Chondrocyte (in vitro differentiated cells): ENCODE measurements around the gene ZNF334. TPM values are rescaled to one million over a fixed set of nuclear protein-coding genes. Genes with fewer than 3 reads are reported as not detected.

Source experiments
- DNase-seq: peaks from one replicate; pipeline ENCODE4 v3.0.0; 2021; ENCODE audit warnings: mixed read lengths, low spot score
- H3K27ac Mint-ChIP-seq: one replicate; pipeline ENCODE4 v1.8.0; 2021; ENCODE audit warnings: mild to moderate bottlenecking, moderate library complexity, mixed read lengths; ENCODE audit not compliant: unreplicated experiment
- H3K27me3 Mint-ChIP-seq: 2 replicates; pipeline ENCODE4 v1.8.0; 2021; ENCODE audit warnings: low read depth, mixed read lengths
- H3K36me3 Mint-ChIP-seq: 2 replicates; pipeline ENCODE4 v1.8.0; 2021; ENCODE audit warnings: low read depth, mixed read lengths
- H3K4me1 Mint-ChIP-seq: 2 replicates; pipeline ENCODE4 v1.8.0; 2021; ENCODE audit warnings: low read depth, mild to moderate bottlenecking, mixed read lengths
- H3K4me3 Mint-ChIP-seq: one replicate; pipeline ENCODE4 v1.8.0; 2021; ENCODE audit warnings: mild to moderate bottlenecking, moderate library complexity, mixed read lengths; ENCODE audit not compliant: unreplicated experiment
- H3K9me3 Mint-ChIP-seq: 2 replicates; pipeline ENCODE4 v1.8.0; 2021; ENCODE audit warnings: low read depth, mixed read lengths
- total RNA-seq: library from RNA; stranded (reverse); gene quantifications from 3 replicates; pipeline ENCODE4 v1.2.1, GENCODE V29; 2021
- TF ChIP-seq, protein P1 (sequence below): fragments of 200-600 bp; sonication (generic); IDR thresholded peaks from 2 replicates; pipeline ENCODE4 v1.5.0; 2021; ENCODE audit warnings: antibody characterized with exemption, mild to moderate bottlenecking, moderate library complexity

ZNF334 gene
- total RNA-seq, 1 donor from 2014 or later, result 4.8 TPM

DNA sequence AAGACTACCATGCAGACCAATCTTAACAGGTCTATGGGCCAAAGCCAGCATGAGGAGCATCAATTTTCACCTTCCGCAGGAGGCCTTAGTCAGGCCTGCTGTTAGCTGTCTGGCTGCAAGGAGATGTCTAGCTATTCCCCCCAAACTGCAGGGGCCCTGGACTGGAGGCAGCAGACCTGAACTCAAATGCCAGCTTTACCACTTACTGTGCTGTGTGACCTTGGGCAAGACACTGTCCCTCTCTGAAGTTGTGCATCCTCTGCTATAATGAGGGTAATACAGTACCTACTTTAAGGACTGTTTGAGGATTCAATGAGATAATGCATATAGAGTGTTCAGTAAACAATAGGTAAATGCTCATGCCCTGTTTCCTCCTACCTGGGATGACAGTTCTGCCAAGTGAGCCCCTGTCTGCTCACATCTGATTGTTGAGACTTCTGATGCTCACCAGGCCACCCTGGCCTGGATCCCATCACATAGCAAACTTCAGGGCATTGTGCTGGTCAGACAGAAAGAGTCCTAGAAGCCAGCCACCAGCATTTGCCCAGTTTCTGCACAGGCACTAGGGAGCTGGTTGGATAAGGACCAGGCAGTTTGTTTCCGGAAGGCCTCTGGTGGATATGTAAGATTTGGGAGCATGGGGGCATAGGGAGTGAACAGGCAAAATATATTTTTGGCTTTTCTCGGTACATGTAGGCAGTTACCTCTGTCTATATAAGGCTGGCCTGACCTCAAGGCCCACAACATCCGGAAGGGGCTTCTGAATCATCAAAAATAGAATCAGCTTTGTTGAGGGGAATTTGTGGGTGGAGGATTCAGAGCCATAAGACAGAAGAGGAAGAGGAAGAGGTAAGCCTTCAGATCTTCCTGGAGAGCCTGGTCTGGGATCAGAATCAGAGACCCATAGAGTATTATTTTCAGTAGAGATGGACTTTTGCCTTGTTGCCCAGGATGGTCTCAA lies 39.4 kb upstream of the ZNF334 start:
- no peak for DNase-seq
- Mint-ChIP-seq H3K27ac (no peak overlapping the region), H3K4me1 (no peaks in the 10 kb centered on the region), H3K27me3 (no peaks in the 10 kb centered on the region), H3K36me3 (no peaks in the 10 kb centered on the region), H3K9me3 (no peaks in the 10 kb centered on the region), H3K4me3 (no peak overlapping the region)
- TF ChIP-seq, protein P1, sequence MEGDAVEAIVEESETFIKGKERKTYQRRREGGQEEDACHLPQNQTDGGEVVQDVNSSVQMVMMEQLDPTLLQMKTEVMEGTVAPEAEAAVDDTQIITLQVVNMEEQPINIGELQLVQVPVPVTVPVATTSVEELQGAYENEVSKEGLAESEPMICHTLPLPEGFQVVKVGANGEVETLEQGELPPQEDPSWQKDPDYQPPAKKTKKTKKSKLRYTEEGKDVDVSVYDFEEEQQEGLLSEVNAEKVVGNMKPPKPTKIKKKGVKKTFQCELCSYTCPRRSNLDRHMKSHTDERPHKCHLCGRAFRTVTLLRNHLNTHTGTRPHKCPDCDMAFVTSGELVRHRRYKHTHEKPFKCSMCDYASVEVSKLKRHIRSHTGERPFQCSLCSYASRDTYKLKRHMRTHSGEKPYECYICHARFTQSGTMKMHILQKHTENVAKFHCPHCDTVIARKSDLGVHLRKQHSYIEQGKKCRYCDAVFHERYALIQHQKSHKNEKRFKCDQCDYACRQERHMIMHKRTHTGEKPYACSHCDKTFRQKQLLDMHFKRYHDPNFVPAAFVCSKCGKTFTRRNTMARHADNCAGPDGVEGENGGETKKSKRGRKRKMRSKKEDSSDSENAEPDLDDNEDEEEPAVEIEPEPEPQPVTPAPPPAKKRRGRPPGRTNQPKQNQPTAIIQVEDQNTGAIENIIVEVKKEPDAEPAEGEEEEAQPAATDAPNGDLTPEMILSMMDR, result no peak

DNA sequence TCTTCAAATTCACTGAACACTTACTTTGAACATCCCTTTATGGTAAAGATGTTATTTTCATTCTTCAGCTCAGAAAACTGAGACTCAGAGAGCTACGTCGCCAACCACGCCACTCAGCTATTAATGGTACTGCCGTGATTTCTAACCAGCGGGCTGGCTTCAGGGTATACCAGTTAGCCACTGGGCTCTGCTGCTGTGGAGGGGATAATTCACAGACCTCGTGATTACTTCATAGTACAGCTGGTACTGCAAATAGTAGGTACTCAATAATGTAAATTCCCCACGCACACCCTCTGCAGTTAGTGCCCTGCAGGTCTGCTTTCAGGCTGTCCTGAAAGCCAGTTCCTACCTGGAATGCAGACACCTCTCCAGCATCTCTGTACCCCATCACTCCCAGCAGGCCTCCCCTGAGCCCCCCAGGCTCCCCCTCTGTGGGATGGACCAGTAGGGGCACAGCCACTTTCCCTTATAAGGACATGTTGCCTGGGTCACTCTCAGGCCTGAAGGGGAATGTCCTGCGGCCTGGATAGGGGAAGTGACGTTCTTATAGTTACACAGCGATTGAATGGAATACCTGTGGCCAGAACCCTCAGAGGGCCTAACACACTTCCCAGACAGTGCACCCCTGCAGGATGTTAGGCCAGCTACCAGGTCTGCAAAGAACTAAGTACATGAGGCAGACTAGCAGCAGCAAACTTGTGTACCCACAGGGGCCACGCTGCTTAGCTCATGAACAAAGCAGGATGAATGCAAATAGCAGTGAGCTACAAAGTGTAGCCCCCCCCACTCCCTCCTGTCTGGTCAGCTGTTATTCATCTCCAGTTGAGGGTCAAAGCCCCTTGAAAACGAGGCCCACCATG lies 38.4 kb upstream of the ZNF334 start:
- H3K27me3 Mint-ChIP-seq, result no peaks in the 10 kb centered on the region
- no peaks in the 10 kb centered on the region for H3K9me3 Mint-ChIP-seq
- no peak for DNase-seq
- H3K4me1 Mint-ChIP-seq, result no peaks in the 10 kb centered on the region
- H3K36me3 Mint-ChIP-seq, result no peaks in the 10 kb centered on the region
- no peak overlapping the region for H3K4me3 Mint-ChIP-seq
- H3K27ac Mint-ChIP-seq, result no peak overlapping the region
- TF ChIP-seq, protein P1, result no peak

- H3K27ac Mint-ChIP-seq, result no peak within 1 kb of the TSS
- TF ChIP-seq, protein P1, result no peak
- no peaks in the 10 kb centered on the region for H3K27me3 Mint-ChIP-seq
- no peak within 1 kb of the TSS for H3K4me3 Mint-ChIP-seq
- H3K4me1 Mint-ChIP-seq, result no peaks in the 10 kb centered on the region
- H3K9me3 Mint-ChIP-seq, result no peaks in the 10 kb centered on the region
- DNase-seq, result no peak
- no peaks in the 10 kb centered on the region for H3K36me3 Mint-ChIP-seq
Observed at GRCh38 chr20:46550461-46550860, 37.1 kb upstream of the ZNF334 start, which contains the start of gene OCSTAMP. Gene OCSTAMP (minus strand): TSS chr20:46550654. CDS start chr20:46550560, 94 bp downstream.

- no peaks in the 10 kb centered on the region for H3K9me3 Mint-ChIP-seq
- TF ChIP-seq, protein P1, result no peak
Observed at GRCh38 chr20:46549188-46549972, 36.0 kb upstream of the ZNF334 start.

More at GRCh38 chr20:46549188-46549972, 36.0 kb upstream of the ZNF334 start:
- Mint-ChIP-seq H3K4me3 (no peak overlapping the region), H3K36me3 (no peaks in the 10 kb centered on the region), H3K4me1 (no peaks in the 10 kb centered on the region), H3K27me3 (no peaks in the 10 kb centered on the region), H3K27ac (no peak overlapping the region)
- no peak for DNase-seq
